Trophoblast cell (in vitro differentiated cells and primary cell): ENCODE results near the gene KCNIP3.

ENCODE experiments used
- DNase-seq, 2 donors: peaks; one replicate each; pipeline ENCODE4 v3.0.0-alpha.2; 2016
- H2AFZ ChIP-seq: 2 replicates; pipeline ENCODE4 v1.6.1; 2013; ENCODE audit warnings: low read length, moderate library complexity, mild to moderate bottlenecking; ENCODE audit not compliant: insufficient read depth, poor library complexity
- H2AK5ac ChIP-seq: 2 replicates; pipeline ENCODE4 v1.6.1; 2013; ENCODE audit warnings: mild to moderate bottlenecking, low read length
- H2BK120ac ChIP-seq: 2 replicates; pipeline ENCODE4 v1.6.1; 2013; ENCODE audit warnings: low read length, mild to moderate bottlenecking, moderate library complexity; ENCODE audit not compliant: insufficient read depth, poor library complexity
- H2BK12ac ChIP-seq: 2 replicates; pipeline ENCODE4 v1.6.1; 2013; ENCODE audit warnings: mild to moderate bottlenecking, low read length, moderate library complexity
- H2BK5ac ChIP-seq: 2 replicates; pipeline ENCODE4 v1.6.1; 2013; ENCODE audit warnings: low read length, low read depth, moderate library complexity, mild to moderate bottlenecking; ENCODE audit not compliant: poor library complexity
- H3K14ac ChIP-seq: 2 replicates; pipeline ENCODE4 v1.6.1; 2013; ENCODE audit warnings: mild to moderate bottlenecking, low read length
- H3K18ac ChIP-seq: 2 replicates; pipeline ENCODE4 v1.6.1; 2013; ENCODE audit warnings: mild to moderate bottlenecking, low read length
- H3K23ac ChIP-seq: 2 replicates; pipeline ENCODE4 v1.6.1; 2013; ENCODE audit warnings: low read length
- H3K27ac ChIP-seq: 2 replicates; pipeline ENCODE4 v1.5.1; 2013; ENCODE audit warnings: low read depth, mild to moderate bottlenecking, inconsistent platforms, low read length, moderate library complexity
- H3K27me3 ChIP-seq: 2 replicates; pipeline ENCODE4 v1.6.1; 2013; ENCODE audit warnings: inconsistent platforms, mild to moderate bottlenecking, low read length, moderate library complexity; ENCODE audit not compliant: insufficient read depth
- H3K36me3 ChIP-seq, 2 experiments: 1 replicate in 1 of 2; 2 replicates in 1 of 2; pipeline ENCODE4 v1.6.1; 2013; ENCODE audit warnings: low read length in 2 of 2, mild to moderate bottlenecking in 2 of 2, moderate library complexity in 1 of 2; ENCODE audit not compliant: insufficient read depth in 2 of 2, control insufficient read depth in 1 of 2
- H3K4ac ChIP-seq: 2 replicates; pipeline ENCODE4 v1.6.1; 2013; ENCODE audit warnings: low read depth, mild to moderate bottlenecking, low read length, moderate library complexity
- H3K4me1 ChIP-seq, 2 experiments: 1 replicate in 1 of 2; 2 replicates in 1 of 2; pipeline ENCODE4 v1.6.1; 2013; ENCODE audit warnings: low read length in 2 of 2, mild to moderate bottlenecking in 2 of 2, moderate library complexity in 1 of 2; ENCODE audit not compliant: insufficient read depth in 2 of 2, control insufficient read depth in 1 of 2
- H3K4me2 ChIP-seq: 2 replicates; pipeline ENCODE4 v1.6.1; 2013; ENCODE audit warnings: inconsistent platforms, mild to moderate bottlenecking, low read length, moderate library complexity
- H3K4me3 ChIP-seq: 2 replicates; pipeline ENCODE4 v1.5.1; 2013; ENCODE audit warnings: mild to moderate bottlenecking, low read depth, low read length, inconsistent platforms
- H3K79me1 ChIP-seq: one replicate; pipeline ENCODE4 v1.6.1; 2013; ENCODE audit warnings: low read length
- H3K79me2 ChIP-seq: 2 replicates; pipeline ENCODE4 v1.6.1; 2013; ENCODE audit warnings: low read length, mild to moderate bottlenecking; ENCODE audit not compliant: control insufficient read depth, insufficient read depth, poor library complexity
- H3K9ac ChIP-seq: 2 replicates; pipeline ENCODE4 v1.6.1; 2013; ENCODE audit warnings: mild to moderate bottlenecking, low read length
- H3K9me3 ChIP-seq: 2 replicates; pipeline ENCODE4 v1.6.1; 2013; ENCODE audit warnings: low read depth, mild to moderate bottlenecking, control low read depth, inconsistent platforms, low read length; ENCODE audit not compliant: insufficient read depth
- H4K12ac ChIP-seq: 2 replicates; pipeline ENCODE4 v1.6.1; 2013; ENCODE audit warnings: low read depth, mild to moderate bottlenecking, low read length, moderate library complexity
- H4K8ac ChIP-seq: 2 replicates; pipeline ENCODE4 v1.6.1; 2013; ENCODE audit warnings: low read depth, mild to moderate bottlenecking, low read length, moderate library complexity
- H4K91ac ChIP-seq: one replicate; pipeline ENCODE4 v1.6.1; 2013; ENCODE audit warnings: low read depth, mild to moderate bottlenecking, low read length, moderate library complexity
- WGBS: extraction: QIAGEN DNeasy Blood & Tissue Kit; methylation state at CpG from one replicate; pipeline ENCODE4 v1.1.7; 2013; ENCODE audit warnings: missing lambda C conversion rate; ENCODE audit not compliant: insufficient read length, insufficient coverage; ENCODE audit errors: extremely low coverage; 5-methylcytosine and 5-hydroxymethylcytosine counted together

KCNIP3 gene

DNA sequence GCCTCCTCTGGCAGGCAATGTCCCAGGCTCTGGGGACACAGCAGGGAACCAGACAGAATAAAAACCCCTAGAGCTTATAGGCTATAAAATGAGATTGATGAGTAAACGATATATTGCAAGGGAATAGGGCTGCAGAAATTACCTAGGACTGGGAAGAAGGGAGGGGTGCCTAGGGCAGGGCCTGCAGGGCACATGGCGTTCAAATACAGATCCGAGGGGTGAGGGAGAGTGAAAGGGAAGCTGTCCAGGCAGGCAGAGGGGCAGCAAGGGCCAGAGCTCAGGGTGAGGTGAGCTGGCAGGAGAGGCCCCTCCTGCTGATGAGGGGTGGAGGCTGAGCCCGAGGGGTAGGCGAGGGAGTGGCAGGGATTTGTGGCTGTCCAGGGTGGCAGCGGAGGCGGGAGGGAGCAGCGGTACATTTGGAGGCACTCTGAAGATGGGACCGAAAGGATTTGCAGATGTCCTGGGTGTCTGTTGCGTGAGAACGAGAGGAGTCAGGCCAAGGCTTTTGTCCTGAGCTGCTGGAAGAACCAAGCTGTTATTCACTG lies 33.7 kb downstream of the KCNIP3 start:
- Histone ChIP-seq H2BK5ac (no peak overlapping the region), H2BK120ac (no peak overlapping the region), H2BK12ac (no peak overlapping the region), H4K91ac (no peak overlapping the region), H3K9ac (no peak overlapping the region), H3K4me1 (peaks cover 0 to 4% of the 10 kb centered on the region in 2 experiments), H3K14ac (no peak overlapping the region), H3K4me3 (no peak overlapping the region), H2AFZ (no peak overlapping the region), H3K9me3 (no peaks in the 10 kb centered on the region), H3K79me2 (no peaks in the 10 kb centered on the region), H3K27me3 (no peaks in the 10 kb centered on the region), H4K8ac (no peak overlapping the region), H3K4me2 (no peak overlapping the region), H3K27ac (no peak overlapping the region), H3K36me3 (no peaks in the 10 kb centered on the region), H3K79me1 (no peaks in the 10 kb centered on the region), H3K18ac (no peak overlapping the region), H2AK5ac (no peak overlapping the region), H4K12ac (no peak overlapping the region), H3K4ac (no peak overlapping the region), H3K23ac (no peak overlapping the region)
- no CpG with 5 or more reads among the region's 11 CpGs for WGBS
- DNase-seq, result no peak

DNA sequence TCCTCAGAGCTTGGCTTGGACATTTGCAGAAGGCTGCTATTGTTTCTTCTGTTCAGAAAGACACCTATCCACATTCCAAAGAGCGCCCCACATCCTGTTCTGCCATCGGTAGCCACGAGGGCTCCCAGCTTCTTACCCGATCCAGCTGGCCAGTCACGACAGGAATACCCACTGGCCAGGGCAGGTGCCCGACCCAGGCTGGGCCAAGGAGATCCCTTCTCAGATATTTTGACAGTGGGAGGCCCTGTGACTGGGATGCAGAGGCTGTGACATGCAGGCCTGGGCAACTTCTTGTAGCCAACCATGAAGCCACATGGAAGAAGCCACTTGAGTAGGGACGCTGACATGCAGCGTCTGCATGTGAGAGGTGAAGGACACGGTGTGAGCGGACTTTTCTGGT lies 34.5 kb downstream of the KCNIP3 start:
- H3K14ac ChIP-seq, result no peak overlapping the region
- H3K23ac ChIP-seq, result no peak overlapping the region
- no peak overlapping the region for H3K4ac ChIP-seq

DNA sequence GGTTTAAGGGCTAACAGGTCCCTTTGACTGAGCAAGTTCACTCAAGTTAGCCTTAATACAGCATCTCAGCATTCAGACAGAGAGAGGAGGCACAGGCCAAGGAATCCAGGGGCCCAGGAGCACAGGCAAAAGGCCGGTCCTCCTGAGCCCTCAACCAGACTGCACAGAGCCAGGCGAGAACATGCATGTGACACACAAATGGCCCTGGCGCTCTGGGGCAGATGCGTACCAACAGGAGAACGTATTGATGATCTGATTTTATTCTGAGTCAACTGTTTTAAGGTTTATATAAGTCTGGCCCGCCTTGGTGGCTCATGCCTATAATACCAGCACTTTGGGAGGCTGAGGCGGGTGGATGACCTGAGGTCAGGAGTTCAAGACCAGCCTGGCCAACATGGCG lies 34.9 kb downstream of the KCNIP3 start:
- no peak overlapping the region for H3K18ac ChIP-seq
- no peak overlapping the region for H2BK5ac ChIP-seq
- no peaks in the 10 kb centered on the region for H3K79me2 ChIP-seq
- no peak overlapping the region for H2AK5ac ChIP-seq
- H3K27ac ChIP-seq, result no peak overlapping the region
- H3K4me2 ChIP-seq, result no peak overlapping the region
- H3K79me1 ChIP-seq, result no peaks in the 10 kb centered on the region
- no peaks in the 10 kb centered on the region for H3K27me3 ChIP-seq
- no peaks in the 10 kb centered on the region for H3K9me3 ChIP-seq
- no peak overlapping the region for H3K4ac ChIP-seq
- H2AFZ ChIP-seq, result no peak overlapping the region
- no peak overlapping the region for H2BK12ac ChIP-seq
- H3K36me3 ChIP-seq, result no peaks in the 10 kb centered on the region
- H3K14ac ChIP-seq, result no peak overlapping the region
- no peak overlapping the region for H3K23ac ChIP-seq
- WGBS, result no CpG with 5 or more reads among the region's 8 CpGs
- no peak overlapping the region for H3K9ac ChIP-seq
- no peak overlapping the region for H4K91ac ChIP-seq
- H2BK120ac ChIP-seq, result no peak overlapping the region
- peaks cover 0 to 4% of the 10 kb centered on the region in 2 experiments for H3K4me1 ChIP-seq
- no peak overlapping the region for H4K12ac ChIP-seq
- DNase-seq, result no peak
- H4K8ac ChIP-seq, result no peak overlapping the region
- H3K4me3 ChIP-seq, result no peak overlapping the region

More for the DNA sequence above, 34.5 kb downstream of the KCNIP3 start:
- Histone ChIP-seq H4K12ac (no peak overlapping the region), H4K8ac (no peak overlapping the region), H2AFZ (no peak overlapping the region), H3K27ac (no peak overlapping the region), H3K4me3 (no peak overlapping the region), H3K4me1 (peaks cover 0 to 4% of the 10 kb centered on the region in 2 experiments), H3K9me3 (no peaks in the 10 kb centered on the region), H4K91ac (no peak overlapping the region), H3K36me3 (no peaks in the 10 kb centered on the region), H3K18ac (no peak overlapping the region), H3K9ac (no peak overlapping the region), H3K4me2 (no peak overlapping the region), H2BK120ac (no peak overlapping the region), H2BK12ac (no peak overlapping the region), H3K27me3 (no peaks in the 10 kb centered on the region), H3K79me1 (no peaks in the 10 kb centered on the region), H2BK5ac (no peak overlapping the region), H2AK5ac (no peak overlapping the region), H3K79me2 (no peaks in the 10 kb centered on the region)
- DNase-seq, result no peak
- WGBS, result no CpG with 5 or more reads among the region's 10 CpGs

DNA sequence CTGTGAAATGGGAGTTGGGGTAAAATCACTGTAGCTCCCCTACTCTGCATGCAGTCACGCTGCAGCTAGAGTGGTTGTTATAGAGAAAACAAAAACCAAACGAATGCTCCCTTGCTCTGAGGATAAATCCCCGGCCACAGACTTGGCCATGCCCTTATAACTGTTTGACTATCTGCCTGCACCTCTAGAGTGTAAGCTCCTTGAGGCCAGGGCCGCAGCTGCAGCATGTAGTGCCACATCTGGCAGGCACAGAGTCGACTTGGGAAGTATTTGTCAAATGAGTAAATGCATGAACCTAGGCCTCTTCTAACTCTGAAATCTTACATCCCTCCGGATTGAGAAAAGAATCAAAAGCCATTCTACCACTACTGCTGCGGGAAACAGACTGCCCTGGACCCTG lies 35.9 kb downstream of the KCNIP3 start:
- peaks cover 0 to 4% of the 10 kb centered on the region in 2 experiments for H3K4me1 ChIP-seq
- no peak overlapping the region for H2BK120ac ChIP-seq
- no peaks in the 10 kb centered on the region for H3K79me1 ChIP-seq
- H3K4me3 ChIP-seq, result no peak overlapping the region
- no peaks in the 10 kb centered on the region for H3K27me3 ChIP-seq
- H3K18ac ChIP-seq, result no peak overlapping the region
- no peak overlapping the region for H4K8ac ChIP-seq
- no peaks in the 10 kb centered on the region for H3K9me3 ChIP-seq
- H3K14ac ChIP-seq, result no peak overlapping the region
- no peak overlapping the region for H3K4ac ChIP-seq
- H4K91ac ChIP-seq, result no peak overlapping the region
- no peak overlapping the region for H2AFZ ChIP-seq
- no peak for DNase-seq
- no peaks in the 10 kb centered on the region for H3K79me2 ChIP-seq
- WGBS, result no CpG with 5 or more reads among the region's 7 CpGs
- H3K27ac ChIP-seq, result no peak overlapping the region
- H2AK5ac ChIP-seq, result no peak overlapping the region
- no peak overlapping the region for H2BK12ac ChIP-seq
- no peak overlapping the region for H3K9ac ChIP-seq
- H2BK5ac ChIP-seq, result no peak overlapping the region
- H3K36me3 ChIP-seq, result no peaks in the 10 kb centered on the region
- no peak overlapping the region for H3K4me2 ChIP-seq
- no peak overlapping the region for H4K12ac ChIP-seq
- no peak overlapping the region for H3K23ac ChIP-seq
